Measurements from ENCODE around the gene PTH1R.
A peak's percentile ranks its signal among the peaks of the same experiment; 100 is the strongest.

Gene PTH1R

DNA sequence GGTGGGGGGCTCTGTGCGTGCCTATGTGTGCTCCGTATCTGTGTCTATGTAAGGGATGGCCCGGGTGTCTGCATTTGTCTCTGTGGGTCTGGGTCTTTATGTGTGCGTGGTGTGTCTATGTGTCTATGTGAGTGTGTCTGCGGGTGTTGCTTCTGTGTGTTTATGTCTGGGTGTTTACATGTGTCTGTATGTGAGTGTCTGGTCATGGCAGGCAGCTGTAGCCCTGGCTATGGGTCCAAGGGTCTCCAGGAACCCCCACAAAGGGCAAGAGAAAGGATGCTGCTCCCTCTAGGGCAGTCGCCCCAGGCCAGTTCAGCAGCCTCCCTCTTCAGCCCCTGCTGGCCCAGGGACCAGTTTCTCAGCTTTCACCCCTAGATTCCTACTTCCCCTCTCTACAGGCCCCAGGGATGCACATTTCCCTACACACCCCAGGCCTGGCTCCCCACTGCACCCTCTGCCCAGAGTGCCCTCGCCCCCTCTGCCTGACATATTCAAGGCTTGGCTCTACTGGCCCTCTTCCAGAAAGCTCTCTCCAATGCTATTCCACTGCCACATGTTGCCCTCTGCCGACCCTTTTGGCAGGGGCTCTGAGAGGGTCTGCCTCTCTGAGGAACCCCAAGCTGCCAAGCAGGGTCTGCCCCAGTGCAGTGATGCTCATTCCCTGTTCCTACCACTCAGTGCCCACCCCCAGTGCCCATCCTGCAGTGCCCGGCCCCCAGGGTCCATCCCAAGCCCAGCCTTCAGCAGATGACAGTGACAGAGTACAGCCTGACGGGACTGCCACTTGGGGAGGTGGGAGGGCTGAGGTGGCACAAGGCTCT is 13.2 kb upstream of the PTH1R start:
- DNase-seq (ENCODE audit: low read depth): no peak

DNA sequence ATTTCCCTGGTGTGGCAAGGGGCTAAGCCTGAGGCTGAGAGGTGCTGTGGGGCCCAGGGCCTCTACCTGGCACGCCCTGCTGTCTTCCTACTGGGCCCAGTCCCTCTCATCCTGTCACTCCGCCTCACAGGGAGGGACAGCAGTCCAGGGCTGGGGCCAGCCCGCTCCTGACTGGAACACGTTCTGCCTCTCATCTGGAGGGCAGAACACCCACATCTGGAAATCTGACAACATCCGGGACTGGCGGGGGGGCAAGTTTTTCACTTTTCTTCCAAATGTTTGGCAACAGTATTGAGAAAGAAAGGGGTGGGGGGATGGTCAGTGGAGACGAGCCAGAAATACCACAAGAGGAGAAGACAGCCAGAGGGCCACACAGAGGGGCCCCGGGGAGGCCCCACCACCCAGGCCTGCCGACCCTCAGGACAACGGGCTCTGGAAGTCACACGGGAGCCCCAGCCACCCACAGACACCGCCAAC is 12.5 kb upstream of the PTH1R start:
- DNase-seq (ENCODE audit: low read depth): no peak

DNA sequence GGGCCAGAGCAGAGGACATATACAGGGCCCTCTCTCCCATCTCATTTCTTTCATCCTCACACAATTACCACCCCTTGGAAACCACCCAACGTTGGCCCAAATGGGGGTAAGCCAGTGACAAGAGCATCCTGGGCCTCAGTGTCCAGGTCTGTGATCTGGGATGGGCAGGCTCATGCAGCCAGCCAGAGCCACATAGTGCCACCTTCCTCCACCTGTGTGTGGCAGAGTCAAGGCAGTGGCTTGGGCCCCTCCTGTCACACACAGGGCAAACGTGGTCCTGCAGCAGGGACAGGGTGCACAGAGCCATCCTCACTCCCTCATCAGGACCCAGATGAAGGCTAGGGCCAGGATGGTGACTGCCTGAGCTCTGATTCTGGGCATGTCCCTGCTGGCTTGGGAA is 12.0 kb upstream of the PTH1R start:
- DNase-seq (ENCODE audit: low read depth): no peak

DNA sequence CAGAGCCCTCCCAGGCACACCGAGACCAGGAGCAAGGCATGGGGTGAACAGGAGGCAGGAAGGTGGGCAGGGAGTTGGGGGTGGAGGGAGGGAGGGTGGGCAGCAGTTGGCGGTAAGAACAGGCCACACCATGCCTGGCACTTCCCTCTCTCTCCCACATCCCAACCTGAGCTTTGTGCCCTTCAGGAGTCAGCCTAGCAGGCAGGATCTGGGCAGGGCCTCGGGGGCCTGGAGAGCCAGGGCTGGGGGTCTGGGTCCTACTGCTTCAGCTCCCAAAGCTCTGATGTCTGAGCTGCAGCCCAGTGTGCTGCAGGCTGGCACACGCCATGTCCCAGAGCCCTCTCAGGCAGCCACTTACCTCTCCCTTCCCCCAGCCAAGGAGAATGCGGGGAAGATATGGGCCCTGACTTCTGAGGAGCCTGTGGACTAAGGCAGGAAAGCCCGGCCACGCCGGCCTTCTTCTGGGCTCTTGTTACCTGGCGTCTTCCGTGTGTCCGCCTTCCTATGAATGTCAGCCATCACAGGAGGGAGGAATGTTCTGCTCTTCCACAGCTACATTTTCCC is 11.4 kb upstream of the PTH1R start:
- DNase-seq (ENCODE audit: low read depth): no peak

DNA sequence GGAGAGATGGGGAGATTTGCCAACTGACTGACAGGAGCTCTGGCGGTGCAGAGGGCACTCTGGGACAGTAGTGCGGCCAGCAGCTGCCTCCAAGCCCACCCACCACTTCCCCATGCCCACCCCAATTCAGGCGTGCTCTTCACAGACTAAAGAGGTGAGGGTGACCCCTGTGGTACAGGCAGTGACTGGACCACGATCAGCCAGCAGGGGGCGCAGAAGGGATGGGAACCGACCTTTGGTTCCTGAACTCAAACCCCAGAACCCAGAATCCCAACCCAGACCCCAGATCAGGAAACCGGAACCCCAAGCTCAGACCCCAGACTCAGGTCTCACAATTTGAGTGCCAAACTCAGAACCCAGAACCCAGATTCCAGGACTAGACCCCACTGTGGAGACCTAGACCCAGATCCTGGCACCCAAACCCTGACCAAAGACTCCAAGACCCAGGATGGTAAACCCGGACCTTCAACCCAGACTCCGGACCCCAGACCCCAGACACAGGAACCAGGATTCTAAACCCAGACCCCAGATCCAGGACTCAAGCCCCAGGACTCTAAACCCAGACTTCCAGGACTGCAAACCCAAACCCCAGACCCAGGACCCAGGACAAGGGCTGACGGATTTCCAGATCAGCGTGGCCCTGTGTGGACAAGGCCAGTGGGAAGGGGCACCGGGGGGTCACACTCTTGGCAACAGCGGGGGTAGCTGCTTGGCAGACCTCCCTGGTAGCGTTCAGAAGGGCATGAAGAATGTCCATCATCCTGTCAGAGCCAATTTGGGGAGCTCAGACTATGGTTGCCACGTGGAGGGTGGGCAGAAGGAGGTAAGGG is 10.6 kb upstream of the PTH1R start:
- peak; percentile 61 for DNase-seq (ENCODE audit: low read depth)

DNA sequence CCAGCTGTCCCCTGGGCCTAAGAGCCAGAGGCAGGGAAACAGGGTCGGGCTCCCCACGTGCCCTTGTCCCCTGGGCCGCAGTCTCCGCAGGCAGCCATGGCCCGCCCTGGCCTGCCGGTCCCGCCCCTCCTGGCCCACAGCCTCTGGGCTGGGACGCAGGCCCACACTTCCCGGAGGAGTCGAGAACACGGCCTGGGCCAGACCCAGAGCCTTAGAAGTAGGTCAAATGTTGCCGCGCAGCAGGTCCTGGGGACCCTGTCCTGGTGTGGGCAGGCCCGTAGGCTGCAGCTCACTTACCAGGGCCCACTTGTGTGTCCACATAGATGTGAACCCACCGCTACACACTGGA is 10.0 kb upstream of the PTH1R start:
- DNase-seq (ENCODE audit: low read depth): no peak

DNA sequence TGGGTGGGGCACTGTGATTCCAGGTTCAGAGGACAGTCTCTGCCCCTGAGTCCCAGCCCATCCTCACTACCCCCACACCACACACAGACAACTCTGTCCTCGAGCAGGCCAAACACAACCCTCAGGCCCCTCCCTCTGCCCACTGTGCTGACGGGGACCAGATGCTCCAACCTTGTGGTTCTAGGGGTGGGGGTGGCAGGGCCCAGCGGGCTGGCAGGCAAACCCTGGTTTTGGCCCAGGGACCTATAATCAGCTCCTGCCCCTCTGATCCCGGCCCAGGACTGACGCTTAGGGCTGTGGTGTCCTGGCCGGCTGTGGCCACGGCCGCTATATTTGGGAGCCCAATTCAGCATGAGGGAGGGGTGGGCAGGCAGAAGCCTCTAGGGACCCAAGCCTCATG is 9.2 kb upstream of the PTH1R start:
- DNase-seq (ENCODE audit: low read depth): no peak

DNA sequence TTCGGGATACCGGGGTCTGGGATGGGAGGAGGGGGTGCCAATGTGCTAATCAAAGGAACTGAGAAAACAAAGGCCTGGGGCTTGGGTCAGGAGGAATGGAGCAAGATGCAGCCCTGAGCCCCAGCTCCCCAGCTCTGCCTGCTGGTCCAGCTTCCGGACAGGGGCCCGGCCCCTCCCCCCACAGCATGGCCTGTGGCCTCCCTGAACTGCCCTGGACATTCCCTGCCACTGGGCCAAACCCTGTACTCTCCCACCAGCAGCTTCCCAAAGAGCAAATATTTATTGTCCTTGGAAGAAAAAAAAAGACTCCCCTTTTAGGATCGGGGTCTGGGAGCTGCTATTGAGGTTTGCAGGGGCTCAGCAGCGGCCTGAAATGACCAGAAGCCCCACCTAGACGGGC is 8.6 kb upstream of the PTH1R start:
- DNase-seq (ENCODE audit: low read depth): no peak

DNA sequence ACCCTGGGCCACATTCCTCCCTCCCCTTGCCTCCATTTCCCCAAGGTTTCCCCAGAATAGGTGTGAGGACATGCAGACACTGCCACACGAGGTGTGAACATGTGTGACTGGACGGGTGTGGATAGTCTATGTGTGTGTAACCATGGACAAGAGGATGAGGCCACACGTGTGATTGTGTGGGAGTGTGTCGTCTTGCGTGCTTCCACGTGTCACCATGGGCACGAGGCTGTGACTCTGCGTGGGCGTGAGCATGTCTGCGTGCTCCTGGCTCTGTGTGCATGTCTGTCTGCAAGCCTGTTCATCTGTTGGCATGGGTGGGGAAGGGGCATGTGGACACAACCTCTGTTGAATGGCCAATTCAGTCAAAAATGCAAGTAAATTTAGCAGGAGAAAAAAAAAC is 8.1 kb upstream of the PTH1R start:
- no peak for DNase-seq (ENCODE audit: low read depth)

DNA sequence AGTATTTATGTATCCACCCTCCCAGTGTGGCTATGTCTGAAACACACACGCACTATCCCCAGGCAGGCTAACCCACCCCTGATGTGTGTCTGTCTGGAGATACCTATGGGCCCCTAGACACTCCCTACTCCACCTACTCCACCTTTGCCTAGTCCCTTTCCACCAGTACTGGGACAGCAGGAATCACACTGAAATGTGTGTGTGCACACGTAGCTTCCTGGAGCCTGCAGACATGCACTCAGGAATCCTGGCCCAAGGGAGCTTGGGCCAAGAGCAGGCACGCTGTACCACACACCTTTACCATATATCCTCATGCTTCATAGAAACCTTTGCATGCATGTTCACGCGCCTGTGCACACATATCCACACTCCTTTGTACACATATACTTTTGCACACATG is 6.9 kb upstream of the PTH1R start:
- no peak for DNase-seq (ENCODE audit: low read depth)

DNA sequence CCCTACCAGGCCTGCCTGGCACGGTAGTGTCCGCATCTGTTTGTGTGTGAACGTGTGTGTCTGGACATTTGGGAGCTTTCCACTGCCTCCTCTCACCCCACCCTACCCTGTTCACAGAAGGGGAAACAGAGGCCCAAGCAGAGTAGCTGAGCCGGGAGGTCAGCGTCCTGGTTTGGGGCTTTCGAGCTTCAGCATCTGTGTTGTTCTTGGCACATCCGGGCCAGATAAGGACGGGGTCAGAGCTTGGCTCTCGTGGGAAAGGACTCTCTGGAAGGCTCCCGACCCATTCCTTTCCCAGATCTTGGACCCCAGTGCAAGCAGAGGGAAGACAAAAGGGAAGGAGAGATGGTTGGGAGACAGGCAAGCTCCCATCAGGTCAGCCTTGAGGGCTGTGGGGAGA is 6.3 kb upstream of the PTH1R start:
- no peak for DNase-seq (ENCODE audit: low read depth)

DNA sequence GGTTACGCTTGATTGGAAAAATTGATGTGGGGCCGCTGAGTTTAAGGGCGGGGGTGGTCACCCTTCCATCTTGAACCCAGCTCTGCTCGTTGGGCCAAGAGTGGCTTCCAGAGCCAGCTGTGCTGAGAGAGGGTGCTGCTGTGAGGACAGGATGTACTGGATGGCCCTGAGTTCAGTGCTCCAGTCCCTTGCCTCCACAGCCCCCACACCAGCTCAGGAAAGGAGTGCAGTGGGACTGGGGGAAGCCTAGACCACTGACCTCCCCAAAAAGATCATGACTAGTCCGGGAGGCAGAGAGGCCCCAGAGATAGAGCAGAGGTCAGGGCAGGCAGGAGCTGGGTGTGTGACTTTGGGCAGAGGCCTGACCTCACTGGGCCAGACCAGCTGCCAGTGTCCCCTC is 4.0 kb upstream of the PTH1R start:
- DNase-seq (ENCODE audit: low read depth): no peak

DNA sequence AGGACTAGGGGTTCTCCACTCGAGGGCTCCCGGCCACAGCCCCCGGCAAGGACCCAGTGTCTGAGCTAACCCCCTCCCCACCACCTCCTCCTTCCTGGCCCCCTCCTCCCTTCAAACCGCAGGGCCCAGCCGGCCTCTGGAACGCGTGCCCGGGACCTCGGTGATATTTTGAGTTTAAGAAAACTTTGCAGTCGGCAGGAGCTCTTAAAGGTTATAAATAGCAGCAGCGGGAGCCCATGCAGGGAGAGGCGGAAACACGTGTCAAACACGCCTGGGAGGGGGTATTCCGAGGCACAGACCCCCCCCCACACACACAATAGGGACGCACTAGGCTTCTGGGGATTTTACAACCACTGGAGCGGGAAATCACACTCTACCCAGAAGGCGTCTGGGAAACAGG is 3.1 kb upstream of the PTH1R start:
- no peak for DNase-seq (ENCODE audit: low read depth)

DNA sequence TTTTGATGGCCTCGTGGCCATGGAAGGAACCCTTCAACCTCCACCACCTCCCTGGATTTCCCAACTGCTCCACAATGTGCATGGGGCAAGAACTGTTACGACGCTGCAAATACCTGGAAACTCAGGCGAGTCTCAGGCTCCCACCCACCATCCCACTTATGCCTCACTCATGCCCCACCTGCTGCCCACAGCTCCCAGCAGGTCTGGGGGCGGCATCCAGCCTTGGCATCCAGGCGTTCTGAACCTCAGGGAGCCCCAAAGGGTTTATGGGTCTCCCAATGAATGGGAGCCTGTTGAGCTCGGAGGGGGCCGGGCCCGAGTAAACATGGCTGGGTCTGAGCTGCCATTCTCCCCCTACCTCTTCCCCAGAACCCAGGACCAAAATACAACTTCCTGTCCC is 2.0 kb upstream of the PTH1R start:
- DNase-seq (ENCODE audit: low read depth): no peak

DNA sequence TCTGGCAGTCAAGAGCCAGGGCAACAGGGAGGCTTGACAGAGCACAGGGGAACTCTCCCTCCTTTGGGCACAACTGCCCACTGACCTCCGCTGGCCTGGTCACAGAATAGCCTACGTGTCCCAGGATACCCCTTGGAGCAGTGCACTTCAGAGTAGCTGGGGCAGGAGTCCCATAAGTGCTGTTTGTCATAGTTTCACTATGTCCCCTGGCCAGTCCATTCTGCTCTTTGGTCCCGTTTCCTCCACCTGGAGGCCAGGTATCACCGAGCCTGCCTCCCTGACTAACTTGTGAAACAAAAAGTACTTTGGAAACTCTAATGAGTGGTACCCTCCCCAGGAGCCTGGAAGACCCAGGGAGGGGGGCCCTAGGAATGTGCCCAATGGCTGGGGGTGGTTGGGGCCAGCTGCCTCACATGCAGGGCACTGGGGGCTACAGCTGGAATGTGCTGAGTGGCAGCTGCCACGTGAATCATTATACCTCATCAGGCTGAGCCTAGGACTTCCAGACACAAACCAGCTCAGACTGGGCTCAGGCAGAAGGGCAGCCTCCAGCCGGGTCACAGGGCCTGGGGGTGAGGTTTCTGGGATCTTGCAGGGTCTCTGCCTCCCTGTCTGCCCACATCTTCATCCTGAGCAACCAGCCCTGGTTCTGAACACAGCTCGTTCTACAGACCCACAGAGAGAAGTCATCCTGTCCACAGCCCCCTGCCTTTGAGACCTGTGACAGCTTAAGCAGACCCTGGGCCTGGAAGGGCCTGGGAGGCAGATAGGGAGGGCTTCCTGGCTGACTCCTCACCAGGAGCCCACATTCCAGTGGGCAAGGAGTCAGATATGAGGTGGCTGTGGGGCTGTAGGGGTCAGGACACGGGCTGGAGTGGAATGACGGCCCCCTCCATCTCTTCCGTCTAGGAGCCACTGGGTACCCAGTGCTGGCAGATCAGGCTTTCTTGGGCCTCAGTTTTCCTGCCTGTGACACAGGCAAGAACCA is 914 bp upstream of the PTH1R start:
- no peak for DNase-seq (ENCODE audit: low read depth)

DNA sequence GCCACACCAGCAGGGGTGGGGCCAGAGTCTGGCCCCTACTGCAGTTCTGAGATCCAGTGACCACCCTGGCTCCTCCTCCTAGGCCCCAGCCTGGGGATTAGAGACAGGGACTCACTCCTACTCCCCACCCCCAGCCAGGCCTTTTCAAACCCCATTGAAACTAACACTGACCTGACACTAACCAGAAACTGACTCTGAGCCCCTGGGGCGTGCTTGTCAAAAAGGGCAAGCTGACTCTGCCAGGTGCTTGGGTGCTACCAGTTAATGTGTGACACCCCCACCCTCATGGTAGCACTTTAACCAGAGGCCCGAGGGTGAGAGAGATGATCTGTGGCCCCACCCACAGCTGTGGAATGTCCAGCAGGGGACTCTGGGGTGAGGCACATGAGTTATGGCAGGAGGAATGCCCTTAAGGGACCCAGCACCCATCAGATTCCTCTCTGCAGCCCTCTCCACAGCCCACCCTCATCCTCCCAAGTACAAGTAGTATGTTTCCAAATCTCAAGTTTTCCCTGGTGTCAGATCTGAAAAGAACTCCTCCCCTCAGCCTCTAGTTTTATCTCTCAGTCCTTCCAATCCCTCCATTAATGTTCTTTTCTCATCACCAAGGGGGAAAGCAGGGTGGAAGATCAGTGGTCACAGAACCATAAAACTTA is 1.4 kb downstream of the PTH1R start:
- DNase-seq (ENCODE audit: low read depth): no peak

DNA sequence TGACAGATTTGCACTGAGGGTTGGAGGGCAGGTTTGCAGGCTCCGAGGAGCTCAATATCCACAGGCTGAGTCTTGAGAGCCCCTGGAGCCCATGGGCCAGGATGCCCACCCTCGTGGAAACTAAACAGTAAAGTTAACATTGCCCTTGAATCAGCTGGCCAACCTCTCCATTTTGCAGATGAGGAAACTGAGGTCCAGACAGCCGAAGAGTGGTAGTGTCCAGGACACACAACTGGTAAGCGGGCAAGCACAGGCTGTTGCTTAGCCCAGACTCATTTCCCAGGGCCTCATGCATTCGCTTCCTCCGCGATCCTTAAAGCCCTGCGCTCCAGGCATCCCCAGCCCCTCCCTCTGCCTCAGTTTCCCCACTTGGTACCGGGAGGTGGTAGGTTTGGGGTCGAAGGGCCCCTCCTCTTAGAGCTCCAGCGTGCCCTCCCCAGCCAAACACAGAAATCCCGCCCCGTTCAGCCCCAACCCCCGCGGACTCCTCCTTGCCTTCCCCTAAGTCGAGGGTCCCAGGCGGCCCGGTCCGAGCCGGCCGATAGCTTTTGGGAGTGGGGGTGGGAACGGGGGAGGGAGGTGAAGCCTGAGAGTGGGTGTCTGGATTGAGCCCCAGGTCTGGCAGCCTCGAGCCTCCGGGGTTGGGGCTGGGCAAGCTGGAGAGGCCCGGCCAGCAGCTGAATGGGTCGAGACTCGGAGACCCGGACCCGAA is 3.5 kb downstream of the PTH1R start:
- DNase-seq (ENCODE audit: low read depth): no peak

DNA sequence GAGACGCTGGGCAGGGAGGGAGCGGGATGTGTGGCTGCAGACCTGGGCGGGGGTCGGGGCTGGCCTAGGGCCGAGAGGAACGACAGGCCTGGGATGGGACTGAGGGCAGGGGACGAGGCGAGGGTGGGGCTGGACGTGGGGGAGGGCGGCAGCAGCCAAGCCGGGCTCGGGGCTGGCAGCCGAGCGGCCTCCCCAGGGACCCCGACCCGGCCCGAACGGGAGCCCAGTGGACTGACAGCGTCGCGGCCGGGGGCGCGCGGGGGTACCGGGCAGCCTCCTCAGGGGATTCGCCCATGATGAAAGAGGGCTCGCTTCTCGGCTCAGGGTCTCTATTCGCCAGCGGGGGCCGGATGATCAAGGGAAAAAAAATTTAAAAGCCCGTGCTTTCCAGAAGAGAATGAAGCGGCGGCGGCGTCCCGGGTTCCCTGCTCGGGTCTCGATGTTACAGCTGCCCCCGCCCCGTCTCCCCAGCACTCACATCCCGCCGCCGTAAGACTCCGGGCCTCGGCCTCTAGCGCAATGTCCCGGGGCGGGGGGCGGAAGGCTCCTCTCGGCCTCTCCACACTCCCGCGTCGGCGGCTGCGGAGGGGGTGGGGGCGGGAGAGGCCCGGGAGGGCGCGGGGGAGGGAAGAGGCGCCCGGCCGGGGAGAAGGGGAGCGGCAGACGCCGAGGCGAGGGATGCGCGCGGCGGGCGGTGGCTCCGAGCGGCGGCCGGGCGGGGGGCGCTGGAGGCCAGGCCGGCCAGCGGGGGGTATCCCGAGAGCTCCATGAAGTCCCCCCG is 4.3 kb downstream of the PTH1R start:
- no peak for DNase-seq (ENCODE audit: low read depth)

DNA sequence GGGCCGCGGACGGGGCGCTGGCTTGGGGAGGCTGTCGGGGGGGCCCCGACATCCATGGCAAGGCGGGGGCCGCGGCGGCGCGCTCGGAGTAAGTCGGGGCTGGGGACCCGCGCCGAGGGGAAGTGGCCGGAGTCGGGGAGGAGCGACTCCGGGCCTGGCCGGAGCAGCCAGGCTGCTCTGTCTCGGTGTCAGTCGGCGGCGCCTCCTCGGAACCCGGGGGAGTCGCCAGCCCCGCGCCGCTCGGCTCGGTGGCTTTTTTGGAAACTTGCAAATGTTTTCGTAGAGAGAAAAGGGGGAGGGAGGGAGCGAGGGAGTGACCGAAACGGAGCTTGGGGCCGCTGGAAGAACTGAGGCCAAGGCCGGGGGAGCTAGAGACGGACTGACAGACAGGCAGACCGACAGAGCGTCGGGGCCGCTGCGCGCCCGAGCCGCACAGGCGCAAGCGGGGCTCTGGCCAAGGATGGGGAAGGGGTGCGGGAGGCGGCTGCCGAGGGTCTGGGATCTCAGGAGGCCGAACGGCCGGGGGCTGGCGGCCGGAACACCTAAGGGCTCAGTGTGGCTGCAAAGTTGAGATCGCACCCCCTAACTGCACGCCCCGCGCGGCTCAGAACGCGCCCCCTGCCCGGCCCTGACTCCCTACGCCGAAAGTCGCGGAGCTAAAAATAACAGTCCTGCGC is 5.0 kb downstream of the PTH1R start:
- no peak for DNase-seq (ENCODE audit: low read depth)

Data from activated T-helper 1 cell treated with Interleukin-2 at 50 U/mL for 16 hours (primary cell).